Retinal pigment epithelial cell (primary cell): ENCODE results near the gene AEBP2.
"Not testable (repeated sequence)": the region's sequence is repeated elsewhere in the genome, so short reads cannot be mapped to it uniquely, and the experiment has no call there.

Source experiments
- DNase-seq: peaks from one replicate; pipeline ENCODE4 v3.0.0-alpha.2; 2010; ENCODE audit warnings: low read depth
- H3K4me3 ChIP-seq: 2 replicates; pipeline ENCODE4 v1.5.1; 2011; ENCODE audit warnings: mild to moderate bottlenecking, low read length, control low read depth, moderate library complexity
- CTCF ChIP-seq: conservative IDR thresholded peaks from 2 replicates; pipeline ENCODE4 v1.5.1; 2011; ENCODE audit warnings: low read depth, low read length, control low read depth, inconsistent platforms

Gene AEBP2

GRCh38 chr12:19550626-19551025, 111.3 kb downstream of the AEBP2 start:
- no peak for DNase-seq
- TF ChIP-seq CTCF = no peak
- no peak overlapping the region for H3K4me3 ChIP-seq

- H3K4me3 ChIP-seq, DNase-seq: not testable (repeated sequence)
Measured at GRCh38 chr12:19552441-19553097, 113.3 kb downstream of the AEBP2 start.

- no peak for TF ChIP-seq CTCF
- no peak overlapping the region for H3K4me3 ChIP-seq
- peak; percentile 87 for DNase-seq
Measured at GRCh38 chr12:19553175-19553574, 113.9 kb downstream of the AEBP2 start.

- TF ChIP-seq CTCF = no peak
- no peak for DNase-seq
- no peak overlapping the region for H3K4me3 ChIP-seq
Measured at GRCh38 chr12:19561411-19561961, 122.2 kb downstream of the AEBP2 start.
